Ectodermal cell (in vitro differentiated cells): ENCODE results near the gene COX5B.

Experiments
- H3K27ac ChIP-seq: 2 replicates; pipeline ENCODE4 v1.7.0; 2013; ENCODE audit warnings: mild to moderate bottlenecking, low read depth, low read length; ENCODE audit not compliant: insufficient read depth, poor library complexity, severe bottlenecking
- H3K27me3 ChIP-seq: 2 replicates; pipeline ENCODE4 v1.7.0; 2013; ENCODE audit warnings: mild to moderate bottlenecking, low read length; ENCODE audit not compliant: insufficient read depth, control insufficient read depth, poor library complexity, severe bottlenecking
- H3K36me3 ChIP-seq: one replicate; pipeline ENCODE4 v1.7.0; 2013; ENCODE audit warnings: low read length; ENCODE audit not compliant: control insufficient read depth, insufficient read depth
- H3K4me1 ChIP-seq: one replicate; pipeline ENCODE4 v1.7.0; 2013; ENCODE audit warnings: low read length; ENCODE audit not compliant: control insufficient read depth, insufficient read depth
- H3K4me3 ChIP-seq: 2 replicates; pipeline ENCODE4 v1.7.0; 2013; ENCODE audit warnings: low read depth, low read length, control low read depth; ENCODE audit not compliant: insufficient read depth
- H3K9me3 ChIP-seq: 2 replicates; pipeline ENCODE4 v1.7.0; 2013; ENCODE audit warnings: mild to moderate bottlenecking, low read length, moderate library complexity; ENCODE audit not compliant: control insufficient read depth
- WGBS, 2 experiments: methylation state at CpG; one replicate each; pipeline ENCODE4 v1.1.7; 2013; ENCODE audit warnings: missing lambda C conversion rate in 2 of 2; 5-methylcytosine and 5-hydroxymethylcytosine counted together

COX5B gene

DNA sequence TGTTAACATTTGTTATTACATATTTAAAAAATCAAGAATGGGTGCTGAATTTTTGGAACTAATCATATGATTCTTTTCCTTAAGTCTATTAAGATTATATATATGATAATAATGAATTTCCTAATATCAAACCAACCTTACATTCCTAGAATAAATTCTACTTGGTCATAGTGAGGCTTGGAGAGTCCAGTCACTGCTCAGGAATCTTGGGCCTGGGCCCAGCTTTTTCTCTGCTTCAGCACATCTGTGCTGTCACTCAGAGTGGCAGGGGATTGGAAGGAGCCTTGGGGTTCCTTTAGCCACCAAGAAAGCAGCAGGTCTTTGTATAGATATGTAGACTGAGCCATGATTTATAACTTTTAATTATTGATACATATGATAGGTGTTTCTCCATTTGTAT, 47.6 kb downstream of the COX5B start:
- no peak overlapping the region for H3K27ac ChIP-seq
- no peaks in the 10 kb centered on the region for H3K9me3 ChIP-seq
- H3K36me3 ChIP-seq = no peaks in the 10 kb centered on the region
- peaks cover 6% of the 10 kb centered on the region for H3K4me1 ChIP-seq
- H3K4me3 ChIP-seq = no peak overlapping the region
- H3K27me3 ChIP-seq = no peaks in the 10 kb centered on the region

DNA sequence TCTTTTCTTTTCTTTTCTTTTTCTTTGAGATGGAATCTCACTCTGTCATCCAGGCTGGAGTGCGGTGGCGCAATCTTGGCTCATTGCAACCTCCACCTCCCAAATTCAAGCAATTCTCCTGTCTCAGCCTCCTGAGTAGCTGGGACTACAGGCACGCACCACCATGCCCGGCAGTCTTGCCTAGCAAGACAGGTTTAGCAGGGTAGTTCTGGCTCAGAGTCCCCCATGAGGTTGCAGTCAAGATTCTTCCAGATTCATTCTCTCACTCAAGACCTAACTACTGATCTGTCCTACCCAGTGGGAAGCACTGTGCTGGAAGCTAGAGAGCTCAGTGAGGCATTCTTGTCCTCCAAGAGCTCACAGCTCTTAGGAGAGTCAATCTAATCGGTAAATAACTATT, 49.9 kb downstream of the COX5B start:
- Histone ChIP-seq H3K4me1 (peaks cover 6% of the 10 kb centered on the region), H3K27me3 (no peaks in the 10 kb centered on the region), H3K9me3 (no peaks in the 10 kb centered on the region), H3K27ac (no peak overlapping the region), H3K4me3 (no peak overlapping the region), H3K36me3 (no peaks in the 10 kb centered on the region)
- 90 to 93% methylated on average over 4 to 5 of the region's 5 CpGs for WGBS, 2 experiments

DNA sequence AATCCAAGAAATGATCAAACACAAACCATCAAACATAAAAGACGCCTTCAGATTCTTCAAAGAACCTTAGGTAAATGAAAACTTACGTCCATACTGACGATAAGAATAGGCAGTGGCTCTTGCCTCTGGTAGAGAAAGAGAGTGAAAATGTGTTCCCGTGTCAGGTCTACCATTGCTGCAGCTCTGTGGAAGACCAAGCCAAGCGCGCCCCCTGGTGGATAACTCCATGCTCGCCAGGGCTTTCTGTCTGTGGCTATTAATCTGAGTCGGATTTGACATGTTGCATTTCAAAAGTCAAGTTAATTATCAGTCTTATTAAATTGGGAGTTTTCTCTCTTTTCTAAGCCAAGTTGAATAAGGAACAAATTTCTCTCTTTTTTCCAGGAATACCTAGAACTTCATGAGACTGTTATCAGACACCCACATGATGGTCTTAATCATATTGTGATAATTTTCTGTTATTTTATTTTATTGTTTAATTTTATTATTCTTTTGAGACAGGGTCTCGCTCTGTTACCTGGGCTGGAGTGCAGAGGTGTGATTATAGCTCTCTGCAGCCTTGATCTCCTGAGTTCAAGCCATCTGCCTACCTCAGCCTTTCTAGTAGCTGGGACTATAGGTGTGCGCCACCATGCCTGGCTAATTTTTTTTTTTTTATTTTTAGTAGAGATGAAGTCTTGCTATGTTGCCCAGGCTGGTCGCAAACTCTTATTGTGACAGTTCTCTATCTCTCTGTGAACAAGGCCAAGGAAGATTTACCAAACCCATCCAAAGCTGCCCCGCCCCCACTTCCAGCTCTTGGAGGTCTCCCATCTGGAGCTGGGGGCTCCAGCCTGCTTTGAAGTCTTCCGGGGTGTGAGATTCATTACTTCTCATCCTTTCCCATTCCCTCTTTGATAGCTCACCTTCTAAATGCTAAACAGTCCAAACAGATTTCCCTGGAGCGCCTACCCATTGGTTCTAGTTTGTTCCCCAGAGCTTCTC, 51.7 kb downstream of the COX5B start:
- H3K9me3 ChIP-seq = no peaks in the 10 kb centered on the region
- 34 to 36% methylated on average over 13 to 14 of the region's 14 CpGs for WGBS, 2 experiments
- no peak overlapping the region for H3K4me3 ChIP-seq
- no peaks in the 10 kb centered on the region for H3K36me3 ChIP-seq
- H3K4me1 ChIP-seq = no peaks in the 10 kb centered on the region
- H3K27ac ChIP-seq = no peak overlapping the region
- H3K27me3 ChIP-seq = no peaks in the 10 kb centered on the region
